ENCODE results near the gene ESX1. TPM values are rescaled to one million over a fixed set of nuclear protein-coding genes. Genes with fewer than 3 reads are reported as not detected.

Gene ESX1
- polyA plus RNA-seq, 3 donors = not detected

GRCh38 chrX:104280609-104281008 is 25.9 kb upstream of the ESX1 start:
- peaks cover 0 to 6% (median 5%) of the 10 kb centered on the region in 3 donors for H3K27me3 Mint-ChIP-seq (ENCODE audit: low read depth in 3 of 3)
- no peak overlapping the region for H3K27ac Mint-ChIP-seq
- no peak overlapping the region for H3K4me3 Mint-ChIP-seq
- H3K36me3 ChIP-seq (replicated peaks in 1 of 2; ENCODE audit: control insufficient read depth in 1 of 2, insufficient read depth in 2 of 2, low read length in 2 of 2) = no peaks in the 10 kb centered on the region
- TF ChIP-seq, protein P1, sequence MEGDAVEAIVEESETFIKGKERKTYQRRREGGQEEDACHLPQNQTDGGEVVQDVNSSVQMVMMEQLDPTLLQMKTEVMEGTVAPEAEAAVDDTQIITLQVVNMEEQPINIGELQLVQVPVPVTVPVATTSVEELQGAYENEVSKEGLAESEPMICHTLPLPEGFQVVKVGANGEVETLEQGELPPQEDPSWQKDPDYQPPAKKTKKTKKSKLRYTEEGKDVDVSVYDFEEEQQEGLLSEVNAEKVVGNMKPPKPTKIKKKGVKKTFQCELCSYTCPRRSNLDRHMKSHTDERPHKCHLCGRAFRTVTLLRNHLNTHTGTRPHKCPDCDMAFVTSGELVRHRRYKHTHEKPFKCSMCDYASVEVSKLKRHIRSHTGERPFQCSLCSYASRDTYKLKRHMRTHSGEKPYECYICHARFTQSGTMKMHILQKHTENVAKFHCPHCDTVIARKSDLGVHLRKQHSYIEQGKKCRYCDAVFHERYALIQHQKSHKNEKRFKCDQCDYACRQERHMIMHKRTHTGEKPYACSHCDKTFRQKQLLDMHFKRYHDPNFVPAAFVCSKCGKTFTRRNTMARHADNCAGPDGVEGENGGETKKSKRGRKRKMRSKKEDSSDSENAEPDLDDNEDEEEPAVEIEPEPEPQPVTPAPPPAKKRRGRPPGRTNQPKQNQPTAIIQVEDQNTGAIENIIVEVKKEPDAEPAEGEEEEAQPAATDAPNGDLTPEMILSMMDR (IDR thresholded peaks at IDR 0.05) = no peak
- no peak overlapping the region for H3K4me3 ChIP-seq (replicated peaks in 1 of 3; ENCODE audit: low read depth in 2 of 3, low read length in 3 of 3)
- H3K4me1 ChIP-seq (ENCODE audit: control insufficient read depth in 1 of 2, insufficient read depth in 2 of 2, low read length in 2 of 2) = no peaks in the 10 kb centered on the region
- no CpG with 5 or more reads among the region's 5 CpGs for WGBS (ENCODE audit: insufficient coverage)
- H3K9me3 ChIP-seq (replicated peaks in 1 of 2; ENCODE audit: control insufficient read depth in 1 of 2, insufficient read depth in 1 of 2, low read length in 2 of 2) = no peaks in the 10 kb centered on the region
- no peaks in the 10 kb centered on the region for H3K27me3 ChIP-seq (ENCODE audit: control insufficient read depth in 2 of 2, insufficient read depth in 2 of 2, low read length in 2 of 2)
- intact Hi-C loops (cut with micrococcal nuclease) = no loop called here
- H4K20me1 ChIP-seq (ENCODE audit: insufficient read depth, low read length) = no peaks in the 10 kb centered on the region
- H3K36me3 Mint-ChIP-seq = no peaks in the 10 kb centered on the region
- no peak for DNase-seq
- peaks cover 5% of the 10 kb centered on the region for H3K4me1 Mint-ChIP-seq
- no peak overlapping the region for H3K4me2 ChIP-seq (replicated peaks; ENCODE audit: extremely low read depth, low read length, poor library complexity, severe bottlenecking)
- H2AFZ ChIP-seq (ENCODE audit: insufficient read depth, low read depth, low read length, poor library complexity, severe bottlenecking) = no peak overlapping the region
- H3K9ac ChIP-seq (ENCODE audit: insufficient read depth, low read length, poor library complexity, severe bottlenecking) = no peak overlapping the region
- H3K79me2 ChIP-seq (ENCODE audit: insufficient read depth, low read length) = no peaks in the 10 kb centered on the region
- H3K9me3 Mint-ChIP-seq = peaks cover 0 to 4% (median 1%) of the 10 kb centered on the region in 7 donors
- H3K27ac ChIP-seq (ENCODE audit: low read depth in 1 of 2, low read length in 2 of 2) = no peak overlapping the region

DNA sequence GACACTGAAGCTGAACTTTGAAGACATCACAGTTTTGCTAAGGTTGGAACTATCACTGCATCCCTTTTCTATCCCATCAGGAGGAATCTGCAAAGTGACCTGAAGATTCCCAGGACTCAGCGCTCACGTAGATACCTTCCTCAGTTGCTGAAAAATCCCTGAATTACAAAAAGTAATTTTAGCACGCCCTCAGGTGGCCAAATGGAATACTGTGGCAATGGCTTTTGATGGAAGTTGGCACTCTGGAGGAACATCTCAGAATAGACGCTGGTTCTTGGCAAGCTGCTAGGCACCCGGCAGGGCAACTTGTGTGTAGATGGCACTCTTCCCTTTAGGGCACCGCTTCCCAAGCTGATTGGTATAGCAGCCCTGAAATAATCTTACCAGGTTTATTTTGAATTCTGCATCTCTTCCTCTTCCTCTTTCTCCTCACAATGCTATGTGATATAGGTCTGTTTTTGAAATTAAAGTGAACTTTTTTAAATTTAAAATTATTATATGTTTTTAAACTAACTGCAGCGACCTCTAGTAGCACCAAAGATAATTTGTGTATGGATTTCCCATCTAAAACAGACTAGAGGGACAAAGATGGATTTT is 16.3 kb upstream of the ESX1 start:
- no peak overlapping the region for H3K4me3 ChIP-seq (replicated peaks in 1 of 3; ENCODE audit: low read depth in 2 of 3, low read length in 3 of 3)
- Mint-ChIP-seq H3K27ac (no peak overlapping the region), H3K27me3 (ENCODE audit: low read depth in 3 of 3) (peaks cover 4 to 14% (median 10%) of the 10 kb centered on the region in 3 donors), H3K9me3 (no peaks in the 10 kb centered on the region), H3K36me3 (no peaks in the 10 kb centered on the region), H3K4me1 (peaks cover 4% of the 10 kb centered on the region), H3K4me3 (peak overlapping the region in 1 of 2 donors; percentile 16)
- peak in 1 of 3 donors; percentile 2 for DNase-seq
- 0% methylated on average over 1 of the region's 7 CpGs for WGBS (ENCODE audit: insufficient coverage)
- peaks cover 2 to 3% of the 10 kb centered on the region in 2 donors for H3K27me3 ChIP-seq (ENCODE audit: control insufficient read depth in 2 of 2, insufficient read depth in 2 of 2, low read length in 2 of 2)
- H3K36me3 ChIP-seq (replicated peaks in 1 of 2; ENCODE audit: control insufficient read depth in 1 of 2, insufficient read depth in 2 of 2, low read length in 2 of 2) = no peaks in the 10 kb centered on the region
- no peaks in the 10 kb centered on the region for H3K4me1 ChIP-seq (ENCODE audit: control insufficient read depth in 1 of 2, insufficient read depth in 2 of 2, low read length in 2 of 2)
- no peak overlapping the region for H3K9ac ChIP-seq (ENCODE audit: insufficient read depth, low read length, poor library complexity, severe bottlenecking)
- no peak overlapping the region for H3K27ac ChIP-seq (ENCODE audit: low read depth in 1 of 2, low read length in 2 of 2)
- H3K79me2 ChIP-seq (ENCODE audit: insufficient read depth, low read length) = no peaks in the 10 kb centered on the region
- H3K4me2 ChIP-seq (replicated peaks; ENCODE audit: extremely low read depth, low read length, poor library complexity, severe bottlenecking) = peak overlapping the region; percentile 36
- no peaks in the 10 kb centered on the region for H4K20me1 ChIP-seq (ENCODE audit: insufficient read depth, low read length)
- intact Hi-C loops (cut with micrococcal nuclease) = no loop called here
- no peaks in the 10 kb centered on the region for H3K9me3 ChIP-seq (replicated peaks in 1 of 2; ENCODE audit: control insufficient read depth in 1 of 2, insufficient read depth in 1 of 2, low read length in 2 of 2)
- TF ChIP-seq, protein P1 (IDR thresholded peaks at IDR 0.05) = peak; percentile 37
- peak overlapping the region; percentile 35 for H2AFZ ChIP-seq (ENCODE audit: insufficient read depth, low read depth, low read length, poor library complexity, severe bottlenecking)

All from CD14-positive monocyte (primary cell).